Activated naive CD8-positive, alpha-beta T cell treated with anti-CD3 and anti-CD28 coated beads, Interleukin-2, amount 10 ng/mL, durations not matched to agents 7 days and 5 days (primary cell): ENCODE measurements around the gene GAN. TPM values are rescaled to one million over a fixed set of nuclear protein-coding genes. Genes with fewer than 3 reads are reported as not detected.
A peak's percentile ranks its signal among the peaks of the same experiment; 100 is the strongest.
"Not testable (repeated sequence)": the region's sequence is repeated elsewhere in the genome, so short reads cannot be mapped to it uniquely, and the experiment has no call there.

Source experiments
- ATAC-seq: fragments of 150-1000 bp; cut with Tn5 transposase; one replicate; pipeline ENCODE4 v1.10.0; 2021; ENCODE audit warnings: low read depth, moderate library complexity
- POLR2A ChIA-PET: fragments of 350-600 bp; sonication (Branson Sonifier 250); formaldehyde crosslinking; loops from one replicate; lab custom pipeline; 2021; ENCODE audit warnings: antibody characterized with exemption; lab: Charles Lee
- DNase-seq: peaks from one replicate; pipeline ENCODE4 v3.0.0; 2021
- H3K27ac Mint-ChIP-seq: one replicate; pipeline ENCODE4 v1.8.0; 2022; ENCODE audit warnings: mild to moderate bottlenecking, mixed read lengths
- H3K27me3 Mint-ChIP-seq: one replicate; pipeline ENCODE4 v1.8.0; 2022; ENCODE audit warnings: mild to moderate bottlenecking, moderate library complexity, mixed read lengths
- H3K36me3 Mint-ChIP-seq: one replicate; pipeline ENCODE4 v1.8.0; 2021; ENCODE audit warnings: mild to moderate bottlenecking, mixed read lengths
- H3K4me1 Mint-ChIP-seq: one replicate; pipeline ENCODE4 v1.8.0; 2021; ENCODE audit warnings: mixed read lengths
- H3K4me3 Mint-ChIP-seq: one replicate; pipeline ENCODE4 v1.8.0; 2022; ENCODE audit warnings: mild to moderate bottlenecking, moderate library complexity, mixed read lengths
- H3K9me3 Mint-ChIP-seq: one replicate; pipeline ENCODE4 v1.8.0; 2021; ENCODE audit warnings: mixed read lengths
- total RNA-seq, 2 experiments: library from RNA; stranded (reverse); gene quantifications; one replicate each; pipeline ENCODE4 v1.2.3, GENCODE V29; 2021

GAN gene
- total RNA-seq, 2 experiments from 2014 or later: 9.0 to 9.3 TPM

DNA sequence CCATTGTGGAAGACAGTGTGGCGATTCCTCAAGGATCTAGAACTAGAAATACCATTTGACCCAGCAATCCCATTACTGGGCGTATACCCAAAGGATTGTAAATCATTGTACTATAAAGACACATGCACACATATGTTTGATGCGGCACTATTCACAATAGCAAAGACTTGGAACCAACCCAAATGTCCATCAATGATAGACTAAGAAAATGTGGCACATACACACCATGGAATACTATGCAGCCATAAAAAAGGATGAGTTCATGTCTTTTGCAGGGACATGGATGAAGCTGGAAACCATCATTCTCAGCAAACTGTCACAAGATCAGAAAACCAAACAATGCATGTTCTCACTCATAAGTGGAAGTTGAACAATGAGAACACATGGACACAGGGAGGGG, 30.4 kb downstream of the GAN start:
- ATAC-seq, H3K27ac Mint-ChIP-seq, H3K4me3 Mint-ChIP-seq, H3K27me3 Mint-ChIP-seq, H3K4me1 Mint-ChIP-seq, POLR2A ChIA-PET, DNase-seq: not testable (repeated sequence)
- Mint-ChIP-seq H3K9me3 (peaks cover 30% of the 10 kb centered on the region), H3K36me3 (peaks cover 14% of the 10 kb centered on the region)

DNA sequence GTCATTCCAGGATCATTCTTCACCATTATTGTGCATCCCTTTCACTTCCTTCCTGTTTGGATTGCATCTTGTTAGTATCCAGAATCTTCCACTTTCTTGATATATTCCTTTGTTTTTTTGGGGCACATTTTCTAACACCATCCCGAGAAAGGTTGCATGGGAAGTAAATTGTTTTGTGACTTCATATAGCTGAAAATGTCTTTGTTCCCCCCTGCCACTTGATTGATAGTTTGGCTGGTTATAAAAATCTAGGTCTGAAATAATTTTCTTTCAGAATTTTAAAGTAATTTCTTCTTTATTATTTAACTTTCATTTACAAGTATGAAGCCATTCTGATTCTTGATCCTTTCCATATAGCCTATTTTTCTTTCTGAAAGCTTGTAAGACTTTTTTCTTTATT, 32.7 kb downstream of the GAN start:
- DNase-seq (no peak), ATAC-seq (no peak)
- H3K36me3 Mint-ChIP-seq: peaks cover 13% of the 10 kb centered on the region
- no peaks in the 10 kb centered on the region for H3K4me1 Mint-ChIP-seq
- no peak overlapping the region for H3K27ac Mint-ChIP-seq
- peaks cover 23% of the 10 kb centered on the region for H3K9me3 Mint-ChIP-seq
- H3K4me3 Mint-ChIP-seq: no peak overlapping the region
- POLR2A ChIA-PET: no interaction called here
- no peaks in the 10 kb centered on the region for H3K27me3 Mint-ChIP-seq

- H3K4me3 Mint-ChIP-seq: no peak overlapping the region
- ATAC-seq (no peak), DNase-seq (no peak)
- peaks cover 19% of the 10 kb centered on the region for H3K9me3 Mint-ChIP-seq
- peaks cover 11% of the 10 kb centered on the region for H3K36me3 Mint-ChIP-seq
- H3K27ac Mint-ChIP-seq: no peak overlapping the region
- POLR2A ChIA-PET: no interaction called here
- H3K27me3 Mint-ChIP-seq: no peaks in the 10 kb centered on the region
- H3K4me1 Mint-ChIP-seq: no peaks in the 10 kb centered on the region
Measured at GRCh38 chr16:81349608-81350305, 35.0 kb downstream of the GAN start.

DNA sequence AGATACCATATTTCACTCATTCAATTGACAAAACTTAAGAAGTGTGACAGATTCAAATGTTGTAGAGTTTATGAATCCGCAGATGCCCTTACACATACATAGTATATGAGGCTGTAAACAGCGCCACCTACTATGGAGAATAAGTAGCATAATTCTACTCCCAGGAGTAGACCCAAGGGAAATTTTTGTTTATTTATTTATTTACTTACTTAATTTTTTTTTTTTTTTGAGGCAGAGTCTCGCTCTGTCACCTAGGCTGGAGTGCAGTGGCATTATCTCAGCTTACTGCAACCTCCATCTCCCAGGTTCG, 35.5 kb downstream of the GAN start:
- Mint-ChIP-seq H3K9me3 (peaks cover 14% of the 10 kb centered on the region), H3K4me1 (no peaks in the 10 kb centered on the region), H3K36me3 (peaks cover 11% of the 10 kb centered on the region), H3K27ac (no peak overlapping the region), H3K27me3 (no peaks in the 10 kb centered on the region), H3K4me3 (no peak overlapping the region)
- DNase-seq: no peak
- no peak for ATAC-seq
- POLR2A ChIA-PET: no interaction called here

DNA sequence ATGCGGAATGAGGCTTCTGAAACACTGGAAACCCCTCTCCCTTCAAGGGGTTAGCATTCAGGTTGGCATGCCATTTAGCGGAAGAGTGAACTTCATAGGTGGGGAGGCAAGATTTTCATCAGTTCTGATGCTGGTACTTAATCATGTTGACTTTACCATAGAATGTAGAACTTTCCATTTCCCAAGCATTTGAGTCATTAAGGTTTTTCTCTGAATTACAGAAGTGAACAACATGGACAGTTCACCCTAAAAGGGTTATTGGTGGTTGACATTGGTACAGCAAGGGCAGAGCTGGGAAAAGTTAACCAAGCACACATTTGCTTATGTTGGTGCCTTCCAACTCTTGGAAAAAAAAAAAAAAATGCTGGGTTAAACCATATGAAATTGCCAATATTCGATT, 39.1 kb downstream of the GAN start:
- H3K36me3 Mint-ChIP-seq: peaks cover 8% of the 10 kb centered on the region
- POLR2A ChIA-PET: no interaction called here
- H3K4me3 Mint-ChIP-seq: no peak overlapping the region
- DNase-seq (no peak), ATAC-seq (no peak)
- no peaks in the 10 kb centered on the region for H3K9me3 Mint-ChIP-seq
- no peak overlapping the region for H3K27ac Mint-ChIP-seq
- H3K4me1 Mint-ChIP-seq: no peaks in the 10 kb centered on the region
- H3K27me3 Mint-ChIP-seq: no peaks in the 10 kb centered on the region

- no peaks in the 10 kb centered on the region for H3K9me3 Mint-ChIP-seq
- POLR2A ChIA-PET: no interaction called here
- H3K4me1 Mint-ChIP-seq: no peaks in the 10 kb centered on the region
- no peak overlapping the region for H3K4me3 Mint-ChIP-seq
- DNase-seq (no peak), ATAC-seq (no peak)
- no peak overlapping the region for H3K27ac Mint-ChIP-seq
- no peaks in the 10 kb centered on the region for H3K27me3 Mint-ChIP-seq
- H3K36me3 Mint-ChIP-seq: peaks cover 10% of the 10 kb centered on the region
Measured at GRCh38 chr16:81357711-81358260, 43.0 kb downstream of the GAN start.

DNA sequence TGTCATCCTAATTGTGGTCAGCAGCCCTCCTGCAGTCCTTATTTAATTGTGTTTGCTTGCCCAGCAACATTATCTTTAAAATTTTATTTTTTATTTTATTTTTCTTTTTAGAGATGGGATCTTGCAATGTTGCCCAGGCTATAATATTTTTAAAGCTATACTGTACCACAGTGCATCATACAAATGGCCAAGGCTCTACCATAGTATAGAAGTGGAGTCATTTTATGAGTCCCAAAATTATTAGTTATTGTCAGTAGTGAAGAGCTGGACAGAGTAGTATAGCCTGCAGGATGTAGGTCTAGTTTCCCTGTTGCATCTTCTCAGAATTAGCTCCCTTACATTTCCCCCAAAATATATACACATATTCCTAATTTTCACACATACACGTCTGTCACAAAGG, 44.1 kb downstream of the GAN start:
- no peak for DNase-seq
- POLR2A ChIA-PET: no interaction called here
- Mint-ChIP-seq H3K4me1 (no peaks in the 10 kb centered on the region), H3K27ac (no peak overlapping the region), H3K4me3 (no peak overlapping the region), H3K9me3 (no peaks in the 10 kb centered on the region), H3K36me3 (peaks cover 10% of the 10 kb centered on the region), H3K27me3 (no peaks in the 10 kb centered on the region)
- no peak for ATAC-seq

DNA sequence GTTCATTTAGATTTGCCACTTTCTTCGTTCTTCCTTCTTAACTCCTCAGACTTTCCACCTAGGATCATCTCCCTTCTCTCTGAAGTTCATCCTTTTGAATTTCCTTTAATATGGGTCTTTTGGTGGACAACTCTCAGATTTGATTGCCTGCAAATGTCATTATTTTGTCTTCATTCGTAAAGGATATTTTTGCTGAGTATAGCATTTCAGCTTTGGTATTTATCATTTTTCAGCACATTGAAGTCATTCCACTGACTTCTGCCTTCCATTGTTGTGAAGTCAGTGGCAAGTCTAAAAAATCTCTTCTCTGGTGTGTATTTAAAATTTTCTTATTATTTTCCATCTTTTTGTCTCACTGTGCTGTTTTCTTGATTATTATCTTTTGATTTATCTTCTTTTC, 45.4 kb downstream of the GAN start:
- ATAC-seq: no peak
- Mint-ChIP-seq H3K36me3 (peaks cover 13% of the 10 kb centered on the region), H3K4me3 (no peak overlapping the region), H3K4me1 (no peaks in the 10 kb centered on the region), H3K9me3 (no peaks in the 10 kb centered on the region), H3K27me3 (no peaks in the 10 kb centered on the region), H3K27ac (no peak overlapping the region)
- DNase-seq: no peak
- POLR2A ChIA-PET: no interaction called here

- Mint-ChIP-seq H3K9me3 (no peaks in the 10 kb centered on the region), H3K27me3 (peaks cover 1% of the 10 kb centered on the region), H3K4me3 (no peak overlapping the region), H3K36me3 (peaks cover 6% of the 10 kb centered on the region), H3K27ac (no peak overlapping the region), H3K4me1 (peaks cover 8% of the 10 kb centered on the region)
- DNase-seq: no peak
- POLR2A ChIA-PET: no interaction called here
- no peak for ATAC-seq
Measured at GRCh38 chr16:81365731-81366130, 51.0 kb downstream of the GAN start.

DNA sequence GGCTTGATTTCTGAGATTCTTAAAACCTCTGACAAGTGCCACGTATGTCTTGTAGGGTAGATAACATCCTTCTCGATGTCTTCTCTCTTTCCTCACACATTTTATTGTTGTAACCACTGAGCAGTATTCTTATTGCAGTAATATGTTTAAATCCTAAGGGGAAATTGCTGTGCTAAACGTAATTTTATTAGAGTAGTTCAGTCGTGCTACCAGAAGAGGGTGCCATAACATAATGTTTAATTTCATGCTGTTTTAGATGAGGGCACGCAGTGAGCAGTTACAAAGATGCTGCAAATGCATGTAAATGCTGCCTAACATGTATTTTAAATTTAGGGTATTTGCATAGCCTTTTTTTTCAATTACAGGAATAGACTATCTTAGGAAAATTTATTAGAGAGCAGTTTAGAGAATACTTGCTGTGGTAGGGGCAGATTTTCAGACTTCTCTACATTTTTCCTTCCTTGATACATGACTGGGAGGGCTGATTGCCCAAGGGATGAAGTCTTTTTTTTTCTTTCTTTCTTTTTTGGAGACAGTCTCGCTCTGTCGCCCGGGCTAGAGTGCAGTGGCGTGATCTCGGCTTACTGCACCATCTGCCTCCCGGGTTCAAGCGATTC, 51.7 kb downstream of the GAN start:
- no peak overlapping the region for H3K4me3 Mint-ChIP-seq
- POLR2A ChIA-PET: no interaction called here
- H3K4me1 Mint-ChIP-seq: peaks cover 9% of the 10 kb centered on the region
- ATAC-seq (peak; percentile 39), DNase-seq (no peak)
- H3K27me3 Mint-ChIP-seq: peaks cover 1% of the 10 kb centered on the region
- peaks cover 6% of the 10 kb centered on the region for H3K36me3 Mint-ChIP-seq
- H3K27ac Mint-ChIP-seq: no peak overlapping the region
- no peaks in the 10 kb centered on the region for H3K9me3 Mint-ChIP-seq

DNA sequence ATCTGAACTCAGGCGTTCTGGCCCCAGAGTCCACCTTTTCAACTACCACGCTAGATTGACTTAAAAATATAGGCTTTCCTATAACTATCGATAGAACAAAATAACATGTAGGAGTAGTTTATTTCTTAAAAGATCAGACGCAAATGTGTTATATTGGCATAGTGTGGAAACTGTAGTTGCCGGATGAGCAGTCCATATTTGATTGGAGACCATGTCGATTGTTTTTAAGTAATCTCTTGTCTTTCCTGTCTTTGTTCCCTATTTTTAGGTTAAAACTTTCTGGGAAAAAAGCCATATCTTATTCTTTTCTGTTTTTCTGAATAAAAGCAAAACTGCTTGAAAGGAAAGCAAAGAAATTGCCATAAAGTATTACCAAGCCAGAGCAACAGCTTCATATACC, 53.1 kb downstream of the GAN start:
- Mint-ChIP-seq H3K4me1 (peaks cover 9% of the 10 kb centered on the region), H3K9me3 (no peaks in the 10 kb centered on the region), H3K27me3 (peaks cover 1% of the 10 kb centered on the region), H3K27ac (no peak overlapping the region), H3K36me3 (peaks cover 10% of the 10 kb centered on the region), H3K4me3 (no peak overlapping the region)
- DNase-seq: no peak
- POLR2A ChIA-PET: no interaction called here
- no peak for ATAC-seq

DNA sequence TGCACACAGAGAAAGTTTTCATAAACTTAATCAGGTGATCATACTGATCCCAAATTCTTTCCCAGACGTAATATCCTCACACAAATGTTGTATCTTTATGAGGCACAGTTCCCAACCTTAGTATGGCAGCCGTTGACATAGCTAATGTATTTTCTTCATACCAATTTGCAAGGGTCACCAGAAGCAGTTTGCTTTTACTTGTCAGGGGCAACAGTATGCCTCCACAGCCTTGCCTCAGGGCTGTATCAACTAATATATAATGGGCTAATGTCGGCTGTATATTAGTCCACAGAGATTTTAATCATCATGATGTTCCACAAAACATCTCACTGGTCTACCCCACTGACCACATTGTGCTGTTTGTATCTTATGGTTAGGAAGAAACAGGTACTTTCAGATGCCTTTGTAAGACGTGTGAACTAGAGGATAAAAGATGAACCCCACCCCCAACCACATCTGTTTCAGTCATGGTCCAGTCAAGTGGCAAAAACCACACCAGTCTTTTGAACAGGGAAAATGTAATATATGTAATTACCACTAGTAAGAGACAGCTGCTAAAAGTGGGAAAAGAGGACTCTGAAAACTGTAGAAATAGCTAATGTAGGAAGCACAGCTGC, 55.2 kb downstream of the GAN start:
- H3K4me3 Mint-ChIP-seq: no peak overlapping the region
- DNase-seq (no peak), ATAC-seq (no peak)
- peaks cover 13% of the 10 kb centered on the region for H3K4me1 Mint-ChIP-seq
- H3K27me3 Mint-ChIP-seq: peaks cover 1% of the 10 kb centered on the region
- peaks cover 8% of the 10 kb centered on the region for H3K36me3 Mint-ChIP-seq
- POLR2A ChIA-PET: interaction anchor here (1.1 kb wide), 1 partner anchor 366 kb away, joined by 4 read pairs; no protein-coding TSS in a partner anchor
- no peak overlapping the region for H3K27ac Mint-ChIP-seq
- no peaks in the 10 kb centered on the region for H3K9me3 Mint-ChIP-seq

DNA sequence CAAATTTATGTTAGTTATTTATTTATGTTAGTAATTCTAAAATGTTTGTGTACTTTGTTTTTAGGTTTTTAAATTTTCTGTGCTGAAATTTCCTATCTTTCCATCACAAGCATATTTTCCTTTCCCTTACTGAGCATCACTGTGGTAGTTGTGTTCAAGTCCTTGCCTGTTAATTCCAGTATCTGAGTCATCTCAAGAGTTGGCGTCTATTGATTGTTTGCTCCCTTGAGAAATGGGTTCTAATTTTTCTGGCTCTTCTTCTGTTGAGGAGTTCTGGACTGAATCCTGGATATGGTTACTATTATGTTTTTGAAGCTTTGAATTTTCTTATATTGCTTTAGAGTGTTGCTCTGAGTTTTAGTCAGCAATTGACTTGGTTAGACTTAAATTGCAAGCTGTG, 56.3 kb downstream of the GAN start:
- Mint-ChIP-seq H3K4me1 (peaks cover 13% of the 10 kb centered on the region), H3K9me3 (no peaks in the 10 kb centered on the region), H3K27ac (no peak overlapping the region), H3K27me3 (peaks cover 1% of the 10 kb centered on the region), H3K4me3 (no peak overlapping the region), H3K36me3 (peaks cover 8% of the 10 kb centered on the region)
- POLR2A ChIA-PET: no interaction called here
- no peak for ATAC-seq
- DNase-seq: no peak

GRCh38 chr16:81374550-81374949, 59.8 kb downstream of the GAN start:
- no peaks in the 10 kb centered on the region for H3K9me3 Mint-ChIP-seq
- H3K4me1 Mint-ChIP-seq: peaks cover 14% of the 10 kb centered on the region
- ATAC-seq (no peak), DNase-seq (no peak)
- H3K27ac Mint-ChIP-seq: no peak overlapping the region
- no peaks in the 10 kb centered on the region for H3K27me3 Mint-ChIP-seq
- H3K36me3 Mint-ChIP-seq: peaks cover 19% of the 10 kb centered on the region
- POLR2A ChIA-PET: no interaction called here
- H3K4me3 Mint-ChIP-seq: no peak overlapping the region
